Ishikawa (cell line): ENCODE measurements around the gene RAB7B.
A peak's percentile ranks its signal among the peaks of the same experiment; 100 is the strongest.

Experiments used
- CEBPB ChIP-seq: IDR thresholded peaks from 2 replicates; pipeline ENCODE4 v1.6.1; 2012
- CREB1 ChIP-seq: IDR thresholded peaks from 2 replicates; pipeline ENCODE4 v1.6.1; 2012; ENCODE audit warnings: low read depth
- EGR1 ChIP-seq: IDR thresholded peaks from 2 replicates; pipeline ENCODE4 v1.6.1; 2012
- EP300 ChIP-seq: IDR thresholded peaks from 2 replicates; pipeline ENCODE4 v1.6.1; 2012; ENCODE audit warnings: borderline replicate concordance
- FOXM1 ChIP-seq: IDR thresholded peaks from 2 replicates; pipeline ENCODE4 v1.6.1; 2012; ENCODE audit warnings: low read depth, borderline replicate concordance
- NFIC ChIP-seq: IDR thresholded peaks from 2 replicates; pipeline ENCODE4 v1.6.1; 2012
- RAD21 ChIP-seq: IDR thresholded peaks from 2 replicates; pipeline ENCODE4 v1.6.1; 2012; ENCODE audit warnings: low read depth
- TAF1 ChIP-seq: IDR thresholded peaks from 2 replicates; pipeline ENCODE4 v1.6.1; 2012; ENCODE audit warnings: low read depth, mild to moderate bottlenecking
- TCF12 ChIP-seq: IDR thresholded peaks from 2 replicates; pipeline ENCODE4 v1.6.1; 2012; ENCODE audit warnings: low read depth
- TEAD4 ChIP-seq: IDR thresholded peaks from 2 replicates; pipeline ENCODE4 v1.6.1; 2012
- YY1 ChIP-seq: IDR thresholded peaks from 2 replicates; pipeline ENCODE4 v1.6.1; 2012; ENCODE audit warnings: low read depth
- ZBTB7A ChIP-seq: IDR thresholded peaks from 2 replicates; pipeline ENCODE4 v1.6.1; 2012; ENCODE audit warnings: low read depth
- TF ChIP-seq, protein P1 (sequence below): IDR thresholded peaks from 2 replicates; pipeline ENCODE4 v1.6.1; 2012; ENCODE audit warnings: low read depth, mild to moderate bottlenecking
- TF ChIP-seq, protein P2 (sequence below): IDR thresholded peaks from 2 replicates; pipeline ENCODE4 v1.6.1; 2012
- TF ChIP-seq, protein P3 (sequence below): IDR thresholded peaks from 2 replicates; pipeline ENCODE4 v1.6.1; 2012

The RAB7B gene

DNA sequence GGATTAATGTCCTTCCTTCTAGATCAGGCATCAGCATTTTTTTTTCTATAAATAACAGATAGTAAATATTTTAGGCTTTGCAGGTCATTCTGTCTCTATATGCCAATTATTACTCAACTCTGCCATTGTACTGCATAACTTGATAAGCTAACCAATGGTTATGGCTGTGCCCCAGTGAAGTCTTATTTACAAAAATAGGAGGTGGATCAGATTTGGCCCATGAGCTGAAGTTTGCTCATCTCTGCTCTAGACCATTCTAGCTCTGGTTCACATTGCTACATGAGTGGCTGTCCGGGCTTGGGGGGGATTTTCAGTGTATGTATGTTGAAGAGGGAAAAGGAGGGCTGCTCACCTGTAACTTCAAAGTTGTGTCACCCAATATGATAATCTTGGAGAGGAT is 10.1 kb downstream of the RAB7B start:
- TF ChIP-seq EGR1 (no peak), RAD21 (no peak), NFIC (no peak), TCF12 (no peak), YY1 (no peak), TAF1 (no peak), EP300 (no peak), TEAD4 (no peak), CREB1 (no peak), CEBPB (no peak)
- TF ChIP-seq, protein P1, sequence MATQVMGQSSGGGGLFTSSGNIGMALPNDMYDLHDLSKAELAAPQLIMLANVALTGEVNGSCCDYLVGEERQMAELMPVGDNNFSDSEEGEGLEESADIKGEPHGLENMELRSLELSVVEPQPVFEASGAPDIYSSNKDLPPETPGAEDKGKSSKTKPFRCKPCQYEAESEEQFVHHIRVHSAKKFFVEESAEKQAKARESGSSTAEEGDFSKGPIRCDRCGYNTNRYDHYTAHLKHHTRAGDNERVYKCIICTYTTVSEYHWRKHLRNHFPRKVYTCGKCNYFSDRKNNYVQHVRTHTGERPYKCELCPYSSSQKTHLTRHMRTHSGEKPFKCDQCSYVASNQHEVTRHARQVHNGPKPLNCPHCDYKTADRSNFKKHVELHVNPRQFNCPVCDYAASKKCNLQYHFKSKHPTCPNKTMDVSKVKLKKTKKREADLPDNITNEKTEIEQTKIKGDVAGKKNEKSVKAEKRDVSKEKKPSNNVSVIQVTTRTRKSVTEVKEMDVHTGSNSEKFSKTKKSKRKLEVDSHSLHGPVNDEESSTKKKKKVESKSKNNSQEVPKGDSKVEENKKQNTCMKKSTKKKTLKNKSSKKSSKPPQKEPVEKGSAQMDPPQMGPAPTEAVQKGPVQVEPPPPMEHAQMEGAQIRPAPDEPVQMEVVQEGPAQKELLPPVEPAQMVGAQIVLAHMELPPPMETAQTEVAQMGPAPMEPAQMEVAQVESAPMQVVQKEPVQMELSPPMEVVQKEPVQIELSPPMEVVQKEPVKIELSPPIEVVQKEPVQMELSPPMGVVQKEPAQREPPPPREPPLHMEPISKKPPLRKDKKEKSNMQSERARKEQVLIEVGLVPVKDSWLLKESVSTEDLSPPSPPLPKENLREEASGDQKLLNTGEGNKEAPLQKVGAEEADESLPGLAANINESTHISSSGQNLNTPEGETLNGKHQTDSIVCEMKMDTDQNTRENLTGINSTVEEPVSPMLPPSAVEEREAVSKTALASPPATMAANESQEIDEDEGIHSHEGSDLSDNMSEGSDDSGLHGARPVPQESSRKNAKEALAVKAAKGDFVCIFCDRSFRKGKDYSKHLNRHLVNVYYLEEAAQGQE: no peak
- TF ChIP-seq, protein P2, sequence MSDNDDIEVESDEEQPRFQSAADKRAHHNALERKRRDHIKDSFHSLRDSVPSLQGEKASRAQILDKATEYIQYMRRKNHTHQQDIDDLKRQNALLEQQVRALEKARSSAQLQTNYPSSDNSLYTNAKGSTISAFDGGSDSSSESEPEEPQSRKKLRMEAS: no peak

DNA sequence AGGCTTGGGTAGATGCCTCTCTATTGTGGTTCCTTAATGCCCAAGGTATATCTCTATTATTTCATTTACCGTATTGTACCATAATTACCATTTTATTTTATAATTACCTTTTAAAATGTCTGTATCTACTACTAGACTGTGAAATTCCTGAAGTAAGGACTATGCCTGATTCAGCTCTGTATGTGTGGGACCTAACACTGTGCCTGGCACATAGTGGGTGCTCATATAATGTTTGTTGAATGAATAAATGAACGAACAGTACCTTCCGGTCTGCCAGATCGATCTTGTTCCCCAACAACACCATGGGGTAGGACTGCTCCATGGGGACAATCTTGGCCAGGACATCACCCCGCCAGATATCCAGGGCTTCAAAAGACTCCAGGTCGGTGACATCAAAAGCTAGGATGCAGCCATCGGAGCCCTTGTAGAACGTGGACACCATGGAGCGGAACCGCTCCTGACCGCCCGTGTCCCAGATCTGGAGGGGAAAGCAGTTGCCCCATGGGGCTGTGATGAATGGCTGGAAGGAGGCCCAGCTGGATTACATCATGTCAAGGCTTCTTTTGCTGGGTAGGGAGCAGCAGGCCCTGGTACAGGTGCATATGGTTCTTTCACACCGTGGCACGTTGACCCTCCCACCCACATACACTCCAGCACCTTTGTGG is 10.8 kb downstream of the RAB7B start:
- TF ChIP-seq EP300 (peak; percentile 80; the same call in 1 of the 2 replicates), TEAD4 (no peak), CREB1 (no peak), EGR1 (0 out of 2 replicates have a peak, but pooled peaks have one; percentile 12), FOXM1 (0 out of 2 replicates have a peak, but pooled peaks have one; percentile 20), TAF1 (no peak), ZBTB7A (no peak), YY1 (0 out of 2 replicates have a peak, but pooled peaks have one; percentile 17), RAD21 (no peak), CEBPB (0 out of 2 replicates have a peak, but pooled peaks have one; percentile 51), NFIC (peak; percentile 66), TCF12 (peak; percentile 84)
- TF ChIP-seq, protein P2: peak; percentile 61
- TF ChIP-seq, protein P3, sequence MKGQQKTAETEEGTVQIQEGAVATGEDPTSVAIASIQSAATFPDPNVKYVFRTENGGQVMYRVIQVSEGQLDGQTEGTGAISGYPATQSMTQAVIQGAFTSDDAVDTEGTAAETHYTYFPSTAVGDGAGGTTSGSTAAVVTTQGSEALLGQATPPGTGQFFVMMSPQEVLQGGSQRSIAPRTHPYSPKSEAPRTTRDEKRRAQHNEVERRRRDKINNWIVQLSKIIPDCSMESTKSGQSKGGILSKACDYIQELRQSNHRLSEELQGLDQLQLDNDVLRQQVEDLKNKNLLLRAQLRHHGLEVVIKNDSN: no peak
- TF ChIP-seq, protein P1: no peak

DNA sequence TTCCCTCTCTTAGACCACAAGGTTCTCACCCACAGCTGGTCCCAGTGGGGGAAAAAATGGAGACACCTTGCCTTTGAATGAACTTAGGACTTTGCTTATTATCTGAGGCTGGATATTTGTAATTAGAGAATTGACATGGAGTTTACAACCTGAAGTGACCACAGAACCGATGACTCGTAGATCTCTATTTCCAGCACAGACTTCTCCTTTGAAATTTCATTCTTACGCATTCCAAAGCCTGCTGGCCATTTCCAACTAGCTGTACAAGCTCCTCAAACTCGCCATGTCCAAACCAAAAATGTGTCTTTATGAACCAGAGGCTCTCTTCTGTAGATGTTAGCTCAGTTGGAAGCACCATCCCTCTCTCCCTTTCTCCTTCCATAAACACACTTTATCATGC is 12.0 kb downstream of the RAB7B start:
- TF ChIP-seq EGR1 (no peak), EP300 (no peak)

DNA sequence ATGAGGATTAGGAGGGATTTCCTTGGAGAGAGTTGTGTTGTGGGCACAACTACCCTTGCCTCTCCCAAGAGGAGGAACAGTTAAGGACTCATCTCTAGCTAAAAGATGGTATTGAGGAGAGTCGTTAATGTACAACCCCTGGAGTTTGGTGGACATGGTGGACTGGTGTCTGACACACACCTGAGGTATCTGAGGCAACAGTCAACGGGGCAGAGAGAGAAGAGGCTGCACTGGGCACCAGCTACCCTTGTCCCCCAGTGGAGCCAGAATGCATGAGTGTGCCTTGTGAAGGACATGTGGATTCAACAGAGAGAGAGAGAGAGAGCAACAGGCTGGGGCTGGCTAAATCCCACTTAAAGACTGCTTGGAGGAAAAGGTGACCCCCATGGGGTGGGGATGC is 13.0 kb downstream of the RAB7B start:
- TF ChIP-seq, protein P3: no peak
- TF ChIP-seq TCF12: no peak
- TF ChIP-seq, protein P1: no peak
- TF ChIP-seq RAD21: no peak
- TF ChIP-seq, protein P2: no peak
- no peak for TF ChIP-seq FOXM1
- TF ChIP-seq TEAD4: no peak
- no peak for TF ChIP-seq CEBPB
- no peak for TF ChIP-seq TAF1
- TF ChIP-seq ZBTB7A: no peak
- TF ChIP-seq EP300: no peak
- no peak for TF ChIP-seq CREB1
- TF ChIP-seq EGR1: no peak
- TF ChIP-seq NFIC: no peak
